Endometrium (tissue), 2 donors: ENCODE measurements around the gene SLC17A9.
"Not testable (repeated sequence)": the region's sequence is repeated elsewhere in the genome, so short reads cannot be mapped to it uniquely, and the experiment has no call there.

Experiments
- FAIRE-seq: peaks from 2 replicates; lab custom pipeline; 2012; peaks lifted over from hg19 to GRCh38; lab: Jason Lieb, UNC
- donor health status: control.
- donor health status: control.

Gene SLC17A9

GRCh38 chr20:62920039-62920645, 32.4 kb upstream of the SLC17A9 start:
- no peak for FAIRE-seq

DNA sequence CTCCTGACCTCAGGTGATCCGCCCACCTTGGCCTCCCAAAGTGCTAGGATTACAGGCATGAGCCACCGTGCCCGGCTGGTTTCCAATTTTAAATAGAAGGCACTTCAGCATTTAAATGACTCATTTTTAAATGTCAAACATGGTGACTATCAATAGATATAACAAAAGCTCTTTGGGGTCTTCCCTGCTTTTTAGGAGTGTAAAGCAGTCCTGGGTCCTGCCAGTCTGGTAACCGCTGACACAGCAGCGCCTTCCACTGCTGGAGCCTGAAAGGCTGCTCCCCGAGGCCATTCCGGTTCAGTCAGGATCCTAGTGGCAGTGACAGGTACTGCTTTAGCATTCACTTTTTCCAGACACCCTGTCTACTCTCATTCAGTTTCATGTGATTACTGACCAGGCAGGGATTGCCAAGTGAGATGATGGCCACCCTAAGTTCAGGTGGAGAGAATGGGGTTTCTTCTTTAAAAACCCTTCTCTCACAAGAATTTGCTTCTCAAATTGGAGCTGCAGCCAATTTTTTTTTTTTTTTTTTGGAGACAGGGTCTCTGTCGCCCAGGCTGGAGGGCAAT, 31.3 kb upstream of the SLC17A9 start:
- FAIRE-seq, result no peak

GRCh38 chr20:62922451-62922921, 30.0 kb upstream of the SLC17A9 start:
- FAIRE-seq, result no peak

- not testable (repeated sequence) for FAIRE-seq
Observed at GRCh38 chr20:62923059-62923668, 29.3 kb upstream of the SLC17A9 start.

DNA sequence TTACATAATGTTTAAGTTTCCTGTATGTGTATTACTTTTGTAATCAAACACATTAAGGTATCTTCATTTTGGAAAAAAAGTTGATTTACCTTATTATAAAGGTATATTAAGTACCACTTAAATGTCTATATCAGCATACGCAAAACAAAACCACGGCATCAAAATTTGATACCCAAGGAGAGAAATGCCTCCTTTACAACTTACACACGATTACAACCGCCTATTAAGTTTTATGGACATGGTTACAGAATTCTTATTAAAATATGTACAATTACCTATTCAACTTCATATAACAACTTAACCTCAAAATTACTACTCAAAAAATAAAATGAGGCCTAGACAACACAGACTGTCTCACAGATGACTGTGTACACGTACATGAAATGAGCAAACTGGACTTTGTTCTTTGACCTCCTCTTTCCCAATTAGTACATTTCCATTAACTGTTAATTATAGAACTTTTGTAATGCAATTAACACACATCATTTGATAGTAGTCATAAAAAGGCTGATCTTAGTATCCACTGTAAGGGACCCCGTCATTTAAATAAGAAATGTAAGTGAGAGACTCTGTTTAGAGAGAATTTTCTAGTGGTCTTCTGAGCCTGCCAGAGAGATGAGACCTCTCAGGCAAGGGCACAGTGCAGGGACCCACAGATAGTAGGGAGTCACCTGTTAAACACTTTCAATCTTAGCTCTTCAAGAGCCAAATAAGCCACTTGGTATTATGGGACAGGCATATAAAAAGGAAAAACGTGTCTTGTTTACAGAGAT, 28.7 kb upstream of the SLC17A9 start:
- no peak for FAIRE-seq

DNA sequence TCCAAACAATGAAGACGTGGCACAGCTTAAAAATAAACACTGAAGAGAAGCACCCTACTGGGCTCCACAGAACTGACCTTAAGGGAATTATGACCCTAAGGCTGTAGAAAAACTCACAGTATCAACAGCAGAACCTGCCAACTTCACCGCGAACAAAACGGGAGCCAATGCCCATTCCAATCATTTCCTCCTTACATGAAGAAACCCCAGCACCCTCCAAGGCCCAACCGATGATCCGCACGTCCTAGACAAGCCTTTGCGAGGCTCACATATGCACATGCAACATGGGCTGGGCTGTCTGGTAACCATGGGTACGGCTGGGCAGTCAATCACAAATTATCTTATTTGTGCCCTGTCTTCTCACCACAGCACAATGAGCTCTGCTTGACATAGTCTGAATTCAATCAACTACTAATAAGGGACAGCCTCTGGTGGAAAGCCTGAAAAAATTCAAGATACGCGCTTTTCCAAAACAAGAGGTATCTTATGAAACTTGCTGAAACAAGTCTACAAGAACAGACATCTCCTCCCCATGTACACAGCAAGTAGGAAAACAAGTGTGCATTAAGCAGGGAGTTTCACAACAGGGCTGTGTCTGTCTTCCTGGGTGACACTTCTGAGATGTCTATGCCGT, 27.9 kb upstream of the SLC17A9 start:
- FAIRE-seq, result no peak

DNA sequence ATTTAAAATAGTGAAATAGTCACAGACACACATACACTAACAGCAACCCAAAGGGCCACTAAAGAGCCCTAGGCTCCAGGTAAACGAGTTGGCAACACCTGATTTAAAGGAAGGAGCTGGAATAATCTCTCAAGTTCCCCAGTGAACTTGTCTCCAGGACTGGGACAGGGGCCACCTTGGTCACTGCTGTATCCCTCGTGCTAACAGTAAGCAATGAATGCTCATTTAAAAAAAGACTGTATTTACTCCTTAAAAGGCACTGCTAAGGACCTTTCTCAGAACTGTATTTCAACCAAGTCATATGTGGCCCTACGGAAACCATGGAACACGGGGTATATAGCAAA, 27.5 kb upstream of the SLC17A9 start:
- no peak for FAIRE-seq

DNA sequence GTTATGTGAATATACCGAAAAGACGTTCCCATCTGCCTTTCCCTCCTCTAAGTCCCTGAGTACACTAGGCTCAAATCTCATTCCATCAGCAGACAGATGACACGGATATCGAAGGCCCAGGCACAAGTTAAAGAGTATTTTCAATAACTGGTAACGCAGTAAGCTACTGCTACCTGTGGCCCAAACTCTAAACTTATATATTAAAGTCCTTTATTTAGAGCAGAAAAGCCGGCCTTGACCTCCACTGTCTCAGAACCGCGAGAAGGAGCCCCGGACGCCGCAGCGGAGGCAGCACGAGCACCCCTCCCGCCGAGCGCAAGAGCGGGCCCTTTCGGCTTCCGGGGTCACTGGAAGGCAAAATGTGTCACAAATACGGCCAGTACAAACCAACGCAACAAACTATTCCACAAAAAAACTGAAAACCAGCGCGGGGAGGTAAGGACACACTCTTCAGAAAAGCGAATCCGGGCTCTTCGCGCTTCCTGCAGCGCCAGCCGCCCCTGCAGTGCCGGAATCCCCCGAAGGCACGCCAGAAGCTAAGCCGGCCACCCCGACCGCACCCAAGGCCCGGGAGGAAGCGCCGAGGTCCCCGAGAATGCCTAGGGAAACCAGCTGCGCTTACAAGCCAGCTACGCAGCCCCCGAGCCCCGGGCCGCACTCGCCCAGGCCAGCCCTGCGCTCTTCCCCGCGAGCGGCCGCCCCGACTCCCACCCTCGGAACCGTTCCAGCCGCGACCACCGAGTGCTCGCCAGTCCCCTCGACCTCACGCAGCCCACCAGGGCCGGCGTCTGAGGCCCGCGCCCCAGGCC, 26.9 kb upstream of the SLC17A9 start:
- FAIRE-seq, result no peak

DNA sequence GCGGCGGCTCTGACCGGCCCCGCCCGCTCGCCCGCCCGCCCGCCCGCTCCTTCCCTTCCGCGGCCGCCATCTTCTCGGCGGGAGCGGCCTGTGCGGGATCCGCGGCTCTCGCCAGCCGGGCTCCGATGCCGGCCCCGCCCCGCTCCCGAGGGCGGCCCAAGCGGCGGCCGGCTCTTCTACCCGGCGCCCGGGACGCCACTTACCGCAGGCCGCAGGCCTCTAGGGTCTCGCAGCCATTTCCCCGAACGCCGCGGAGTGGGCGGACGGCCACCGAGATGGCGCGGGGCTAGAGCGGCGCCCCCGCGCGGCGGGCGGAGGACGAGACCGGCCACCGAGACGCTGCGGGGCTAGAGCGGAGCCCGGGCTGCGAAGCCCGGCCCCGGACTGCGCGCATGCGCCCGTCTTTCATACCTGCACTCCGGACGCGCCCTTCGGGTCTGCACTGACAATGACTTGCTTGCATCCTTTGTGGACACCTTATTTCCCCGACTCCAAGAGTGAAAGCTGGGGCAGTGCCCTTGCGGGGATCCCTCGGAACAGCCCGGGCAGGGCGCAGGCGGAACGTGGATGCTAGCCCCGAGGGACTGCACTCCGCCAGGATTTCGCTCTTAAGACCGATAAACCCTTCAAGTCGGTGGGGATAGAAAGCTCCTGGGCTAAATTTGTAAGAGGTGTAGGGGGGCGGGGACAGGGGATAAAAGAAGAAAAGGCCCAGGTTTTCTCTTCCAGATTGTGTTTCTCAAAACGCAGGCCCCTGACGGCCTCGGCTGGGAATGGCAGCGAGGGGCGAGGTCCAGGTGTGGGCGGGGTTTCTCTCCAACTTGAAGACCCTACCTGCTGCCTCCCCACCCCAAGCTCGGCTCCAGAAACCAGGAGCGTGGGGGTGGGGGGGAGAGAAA, 26.0 kb upstream of the SLC17A9 start, which contains the start of gene DIDO1:
Gene DIDO1, minus strand, starts transcription at position 277 of the 899 bp plus-strand sequence.
- FAIRE-seq, result no peak

DNA sequence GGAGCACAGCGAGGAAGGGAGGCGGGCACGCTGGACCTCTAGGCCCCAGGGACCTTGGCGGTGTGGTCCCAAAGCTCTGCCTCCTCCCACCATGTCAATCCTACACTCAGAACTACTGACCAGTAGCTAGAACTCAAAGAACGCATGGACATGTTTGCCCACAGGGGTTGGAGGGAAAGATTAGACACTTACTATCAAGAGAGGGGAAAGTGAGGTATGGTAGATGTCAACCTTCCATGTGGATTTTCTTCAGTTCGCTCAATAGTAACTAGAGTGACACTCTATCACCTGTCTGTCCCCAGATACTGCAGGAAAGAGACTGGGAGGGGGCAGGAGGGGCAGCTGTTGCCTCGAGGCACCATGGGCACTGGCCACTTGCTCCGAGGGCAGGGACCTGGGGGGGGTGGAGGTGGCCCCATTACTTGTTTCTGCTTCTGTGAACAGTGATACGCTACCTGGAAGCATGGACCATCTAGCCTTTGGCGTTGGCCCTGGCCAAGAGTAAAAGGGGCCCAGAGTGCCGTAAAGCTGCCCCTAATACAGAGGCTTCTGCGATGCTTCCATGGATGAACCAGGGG, 25.3 kb upstream of the SLC17A9 start:
- FAIRE-seq, result no peak

DNA sequence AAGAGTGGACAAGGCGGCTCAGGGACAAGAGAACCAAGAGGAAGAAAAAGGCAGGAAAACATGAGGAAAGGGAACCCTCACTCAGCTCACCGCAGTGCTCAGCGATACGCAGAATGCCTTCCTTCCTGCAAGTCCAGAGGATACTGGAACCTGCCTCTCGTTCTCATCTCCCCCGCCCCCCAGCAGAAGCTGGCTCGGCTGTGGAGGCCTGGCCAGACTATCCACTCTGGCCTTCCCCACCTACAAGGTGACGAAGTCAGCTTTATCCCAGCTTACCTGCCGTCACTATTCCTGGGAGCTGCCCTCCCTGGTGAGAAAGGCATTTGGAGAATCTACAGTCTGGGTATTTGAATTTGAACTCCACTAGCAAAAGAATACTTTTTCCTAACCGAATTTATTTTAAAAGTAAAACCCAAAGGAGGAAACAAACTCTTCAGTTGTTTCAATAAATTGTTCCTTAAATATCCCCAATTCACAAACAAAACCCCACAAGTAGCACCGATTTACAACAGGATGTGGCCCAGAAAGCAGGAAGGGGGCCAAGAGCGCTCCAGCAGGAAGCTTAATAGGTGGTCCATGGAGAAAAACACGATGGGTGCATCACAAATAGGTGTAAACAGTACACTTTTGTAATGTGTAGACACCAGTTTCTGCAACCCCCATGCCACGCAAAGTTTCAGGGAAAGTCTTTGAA, 24.1 kb upstream of the SLC17A9 start:
- FAIRE-seq, result no peak

DNA sequence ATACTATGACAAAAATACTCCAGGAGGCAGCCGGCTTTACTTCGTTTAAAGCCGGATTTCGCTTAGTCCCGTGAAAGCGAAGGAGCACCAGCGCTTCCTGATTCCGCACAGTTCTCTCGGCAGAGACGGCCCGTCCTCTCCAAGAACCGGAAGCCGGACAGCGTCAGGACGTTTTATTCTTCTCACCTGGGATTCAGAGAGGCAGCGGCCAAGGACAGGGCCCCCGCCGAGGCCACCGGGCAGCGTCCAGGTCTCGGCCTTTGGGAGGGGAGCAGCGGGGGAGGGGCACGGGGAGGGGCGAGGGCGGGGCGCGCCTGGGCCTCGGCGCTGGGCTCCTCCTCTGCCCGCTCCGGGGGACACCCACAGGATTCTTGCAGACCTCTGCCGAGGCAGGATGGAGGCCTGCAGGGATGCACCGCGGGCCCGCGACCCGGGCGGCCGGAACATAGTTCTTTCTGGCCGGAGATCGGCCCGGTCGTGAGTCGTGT, 23.4 kb upstream of the SLC17A9 start:
- no peak for FAIRE-seq

GRCh38 chr20:62931464-62931863, 21.0 kb upstream of the SLC17A9 start:
- FAIRE-seq, result no peak

DNA sequence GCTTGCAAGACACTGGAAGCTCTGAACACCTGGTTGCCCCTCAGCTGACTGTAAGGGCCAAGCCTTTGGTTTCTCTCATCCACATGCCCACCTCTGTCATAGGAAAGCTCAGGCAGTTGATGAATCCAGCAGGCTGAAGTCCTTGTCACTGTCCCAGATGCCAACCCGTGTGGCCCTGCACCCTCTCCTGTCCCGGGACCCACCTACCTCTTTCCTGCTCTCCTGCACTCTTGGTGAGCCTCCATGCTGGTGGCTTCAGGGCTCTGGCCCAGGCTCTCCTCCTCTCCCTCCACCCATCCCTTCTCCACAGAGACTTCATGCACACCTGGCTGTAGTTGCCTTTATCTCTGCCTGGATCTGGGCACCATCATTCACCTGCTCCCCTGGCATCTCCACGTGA, 18.5 kb upstream of the SLC17A9 start:
- FAIRE-seq, result no peak

DNA sequence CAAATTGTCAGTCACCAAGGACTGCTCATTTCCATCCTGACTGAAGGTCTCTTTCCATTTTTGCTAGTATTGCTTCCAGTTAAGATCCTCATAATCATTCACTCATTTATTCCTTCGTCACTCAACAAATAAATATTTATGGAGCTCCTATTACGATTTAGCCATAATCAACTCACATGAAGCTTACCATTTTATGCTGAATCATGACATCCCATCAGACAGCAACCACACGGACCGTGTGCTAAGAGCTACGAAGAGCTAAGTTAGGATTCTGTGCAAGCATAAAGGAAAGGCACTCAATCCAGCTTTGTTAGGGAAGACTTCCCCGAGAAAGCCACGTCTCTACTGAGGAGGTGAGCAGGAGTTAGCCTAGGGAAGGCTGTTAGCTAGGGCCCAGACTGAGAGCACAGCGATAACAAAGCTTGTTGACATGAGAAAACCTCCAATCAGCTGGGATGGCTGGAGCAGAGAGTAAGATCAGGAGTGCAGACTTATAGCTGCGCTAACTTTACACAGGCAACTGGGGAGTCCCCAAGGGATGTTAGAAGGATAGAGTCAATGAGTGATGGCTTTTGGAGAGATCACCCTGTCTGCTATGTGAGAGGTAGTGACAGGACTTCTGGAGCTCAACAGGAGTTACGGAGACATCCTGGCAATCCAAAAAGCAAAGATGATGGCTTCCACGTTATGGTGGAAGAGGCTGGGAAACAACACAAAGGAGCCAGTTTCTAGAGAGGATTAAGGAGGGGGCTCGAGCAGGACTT, 17.1 kb upstream of the SLC17A9 start:
- FAIRE-seq, result no peak

DNA sequence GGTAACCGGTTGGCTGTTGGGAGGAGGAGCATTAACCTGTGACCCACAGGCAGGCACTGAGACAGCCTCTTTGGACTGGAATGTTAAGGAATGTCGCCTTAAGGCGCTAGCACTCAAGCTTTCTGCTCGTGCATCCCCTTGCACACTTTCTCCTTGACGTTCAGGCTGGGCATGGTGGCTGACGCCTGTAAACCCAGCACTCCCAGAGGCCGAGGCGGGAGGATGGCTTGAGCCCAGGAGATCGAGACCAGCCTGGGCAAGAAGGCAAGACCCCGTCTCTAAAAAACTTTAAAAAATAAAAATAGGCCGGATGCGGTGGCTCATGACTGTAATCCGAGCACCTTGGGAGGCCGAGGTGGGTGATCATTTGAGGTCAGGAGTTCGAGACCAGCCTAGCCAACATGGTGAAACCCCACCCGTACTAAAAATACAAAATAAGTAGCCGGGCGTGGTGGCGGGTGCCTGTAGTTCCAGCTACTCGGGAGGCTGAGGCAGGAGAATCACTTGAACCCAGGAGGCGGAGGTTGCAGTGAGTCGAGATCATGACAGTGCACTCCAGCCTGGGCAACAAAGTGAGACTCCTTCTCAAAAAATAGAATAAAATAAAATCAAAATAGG, 16.4 kb upstream of the SLC17A9 start:
- no peak for FAIRE-seq

GRCh38 chr20:62937268-62938104, 15.0 kb upstream of the SLC17A9 start:
- FAIRE-seq, result no peak
